Measurements from ENCODE around the gene RFC5. TPM values are rescaled to one million over a fixed set of nuclear protein-coding genes. Genes with fewer than 3 reads are reported as not detected.

RFC5 gene
- total and polyA plus RNA-seq, 2 of the 13 experiments (the other 11 are each of a cell fraction or from before 2014, with no cell fraction given), result 16.8 to 51.4 TPM

GRCh38 chr12:118016424-118017264 is at the start of gene RFC5 (continued):
- TF ChIP-seq ATF6 (CRISPR knock-in tag; conservative IDR thresholded peaks at IDR 0.05), result no peak
- peak; percentile 0; the same call in 1 of the 2 replicates for TF ChIP-seq RELA (CRISPR knock-in tag; IDR thresholded peaks at IDR 0.05)
- TF ChIP-seq NFE2L1 (CRISPR knock-in tag; IDR thresholded peaks at IDR 0.05; ENCODE audit: borderline replicate concordance), result no peak
- TF ChIP-seq ZMYM3 (CRISPR knock-in tag; IDR thresholded peaks at IDR 0.05), result no peak
- peak; percentile 50; the same call in 1 of the 2 replicates for TF ChIP-seq IRX3 (CRISPR knock-in tag; IDR thresholded peaks at IDR 0.05; ENCODE audit: borderline replicate concordance, low read depth)
- TF ChIP-seq NONO (IDR thresholded peaks at IDR 0.05), result no peak
- peak; percentile 77 for TF ChIP-seq NONO (CRISPR knock-in tag; conservative IDR thresholded peaks at IDR 0.05)
- TF ChIP-seq MTF1 (CRISPR knock-in tag; IDR thresholded peaks at IDR 0.05), result no peak
- TF ChIP-seq ZC3H4 (CRISPR knock-in tag; IDR thresholded peaks at IDR 0.05; ENCODE audit: borderline replicate concordance), result no peak
- TF ChIP-seq PREB (CRISPR knock-in tag; IDR thresholded peaks at IDR 0.05), result no peak
- TF ChIP-seq SP1 (IDR thresholded peaks at IDR 0.05), result peak; percentile 72
- TF ChIP-seq SP1 (CRISPR knock-in tag; IDR thresholded peaks at IDR 0.05), result peak; percentile 88
- TF ChIP-seq THAP9 (CRISPR knock-in tag; IDR thresholded peaks at IDR 0.05; ENCODE audit: borderline replicate concordance), result peak; percentile 70; the same call in 1 of the 2 replicates
- no peak for TF ChIP-seq ARID3A (IDR thresholded peaks at IDR 0.05; ENCODE audit: low read depth, low read length)
- TF ChIP-seq MAZ (IDR thresholded peaks at IDR 0.05; ENCODE audit: borderline replicate concordance, low read depth, low read length), result peak; percentile 40; the same call in 1 of the 2 replicates
- TF ChIP-seq MAZ (CRISPR knock-in tag; IDR thresholded peaks at IDR 0.05; ENCODE audit: low read depth), result no peak
- TF ChIP-seq ZNF703 (CRISPR knock-in tag; IDR thresholded peaks at IDR 0.05; ENCODE audit: borderline replicate concordance), result no peak
- TF ChIP-seq ZNF841 (CRISPR knock-in tag; IDR thresholded peaks at IDR 0.05; ENCODE audit: borderline replicate concordance), result no peak
- TF ChIP-seq MAF1 (CRISPR knock-in tag; IDR thresholded peaks at IDR 0.05; ENCODE audit: borderline replicate concordance), result no peak
- TF ChIP-seq SETDB1 (CRISPR knock-in tag; IDR thresholded peaks at IDR 0.05; ENCODE audit: borderline replicate concordance), result no peak
- TF ChIP-seq ZNF816 (CRISPR knock-in tag; IDR thresholded peaks at IDR 0.05; ENCODE audit: borderline replicate concordance), result no peak
- TF ChIP-seq NR3C1 (CRISPR knock-in tag; IDR thresholded peaks at IDR 0.05), result no peak
- TF ChIP-seq ZNF790 (CRISPR knock-in tag; IDR thresholded peaks at IDR 0.05; ENCODE audit: borderline replicate concordance), result no peak
